IMR-90 (cell line): Measurements from ENCODE around the gene TMEM259. TPM values are rescaled to one million over a fixed set of nuclear protein-coding genes. Genes with fewer than 3 reads are reported as not detected.

ENCODE experiments used
- ATAC-seq: fragments of 200-7000 bp; cut with Tn5 transposase; 2 replicates; pipeline ENCODE4 v1.9.1; 2020; ENCODE audit warnings: low read depth, mild to moderate bottlenecking, moderate library complexity
- BruUV-seq: library from RNA; stranded (reverse); fragments of 400-500 nt; replicated peaks from 2 replicates; lab custom pipeline; 2021; lab: Mats Ljungman, UMichigan
- CTCF ChIA-PET: fragments of 300-600 bp; formaldehyde crosslinking; extraction: SDS; loops from one replicate; lab custom pipeline; 2021; ENCODE audit warnings: antibody characterized with exemption; lab: Yijun Ruan, JAX
- POLR2A ChIA-PET: fragments of 300-600 bp; sonication (Branson Sonifier 250); formaldehyde crosslinking; loops from one replicate; lab custom pipeline; 2022; ENCODE audit warnings: antibody characterized with exemption; ENCODE audit not compliant: unreplicated experiment; lab: Charles Lee
- DNase-seq: peaks from one replicate; pipeline ENCODE4 v3.0.0; 2013
- H2AFZ ChIP-seq: replicated peaks from 2 replicates; pipeline ENCODE3; 2013; ENCODE audit warnings: low read length, mild to moderate bottlenecking; ENCODE audit not compliant: poor library complexity
- H2AK5ac ChIP-seq: 2 replicates; pipeline ENCODE4 v1.6.1; 2013; ENCODE audit warnings: low read depth, low read length, inconsistent platforms
- H2AK9ac ChIP-seq: replicated peaks from 2 replicates; pipeline ENCODE3; 2013; ENCODE audit warnings: mild to moderate bottlenecking, low read depth, low read length, moderate library complexity; ENCODE audit not compliant: poor library complexity
- H2BK120ac ChIP-seq: 2 replicates; pipeline ENCODE4 v1.6.1; 2013; ENCODE audit warnings: low read depth, low read length, inconsistent platforms
- H2BK15ac ChIP-seq: 3 replicates; pipeline ENCODE4 v1.6.1; 2013; ENCODE audit warnings: low read depth, low read length, inconsistent platforms
- H2BK20ac ChIP-seq: 2 replicates; pipeline ENCODE4 v1.6.1; 2013; ENCODE audit warnings: low read depth, mild to moderate bottlenecking, inconsistent platforms, low read length, moderate library complexity
- H2BK5ac ChIP-seq: 2 replicates; pipeline ENCODE4 v1.6.1; 2013; ENCODE audit warnings: mild to moderate bottlenecking, low read depth, low read length, inconsistent platforms; ENCODE audit not compliant: poor library complexity, severe bottlenecking
- H3K14ac ChIP-seq: replicated peaks from 2 replicates; pipeline ENCODE4 v1.6.1; 2013; ENCODE audit warnings: low read depth, low read length, inconsistent platforms
- H3K18ac ChIP-seq: 2 replicates; pipeline ENCODE4 v1.6.1; 2013; ENCODE audit warnings: low read depth, low read length, control low read depth
- H3K23ac ChIP-seq: 2 replicates; pipeline ENCODE4 v1.6.1; 2013; ENCODE audit warnings: low read depth, low read length, inconsistent platforms
- H3K27ac ChIP-seq: 2 replicates; pipeline ENCODE4 v1.5.1; 2013; ENCODE audit warnings: mild to moderate bottlenecking, control low read depth, low read length; ENCODE audit not compliant: insufficient read depth
- H3K27me3 ChIP-seq: 2 replicates; pipeline ENCODE4 v1.6.1; 2013; ENCODE audit warnings: low read length; ENCODE audit not compliant: control insufficient read depth, insufficient read depth
- H3K36me3 ChIP-seq: 2 replicates; pipeline ENCODE4 v1.6.1; 2013; ENCODE audit warnings: low read length, mixed read lengths; ENCODE audit not compliant: control insufficient read depth, insufficient read depth
- H3K4ac ChIP-seq: 2 replicates; pipeline ENCODE4 v1.6.1; 2013; ENCODE audit warnings: low read depth, low read length, inconsistent platforms
- H3K4me1 ChIP-seq: 2 replicates; pipeline ENCODE4 v1.6.1; 2013; ENCODE audit warnings: low read length, mixed read lengths; ENCODE audit not compliant: control insufficient read depth, insufficient read depth
- H3K4me2 ChIP-seq: 2 replicates; pipeline ENCODE4 v1.6.1; 2013; ENCODE audit warnings: low read depth, mild to moderate bottlenecking, control low read depth, low read length, moderate library complexity
- H3K4me3 ChIP-seq: 2 replicates; pipeline ENCODE4 v1.5.1; 2013; ENCODE audit warnings: low read depth, mild to moderate bottlenecking, control low read depth, low read length, moderate library complexity; ENCODE audit not compliant: insufficient read depth
- H3K56ac ChIP-seq: 2 replicates; pipeline ENCODE4 v1.6.1; 2013; ENCODE audit warnings: low read length, inconsistent platforms; ENCODE audit not compliant: insufficient read depth; ENCODE audit errors: extremely low read depth
- H3K79me1 ChIP-seq, 2 experiments: 2 replicates each; pipeline ENCODE4 v1.6.1; 2013; ENCODE audit warnings: low read length in 2 of 2, inconsistent platforms in 1 of 2, low read depth in 1 of 2
- H3K9ac ChIP-seq: 2 replicates; pipeline ENCODE4 v1.6.1; 2013; ENCODE audit warnings: low read depth, low read length, control low read depth
- H3K9me1 ChIP-seq: 2 replicates; pipeline ENCODE4 v1.6.1; 2013; ENCODE audit warnings: low read length, inconsistent platforms; ENCODE audit not compliant: insufficient read depth
- H3K9me3 ChIP-seq: 2 replicates; pipeline ENCODE4 v1.6.1; 2013; ENCODE audit warnings: low read length; ENCODE audit not compliant: control insufficient read depth, insufficient read depth
- H4K20me1 ChIP-seq: 2 replicates; pipeline ENCODE4 v1.6.1; 2013; ENCODE audit warnings: low read length, inconsistent platforms; ENCODE audit not compliant: insufficient read depth
- H4K5ac ChIP-seq: 2 replicates; pipeline ENCODE4 v1.6.1; 2013; ENCODE audit warnings: mild to moderate bottlenecking, low read depth, low read length, control low read depth
- H4K8ac ChIP-seq, 2 experiments: 2 replicates each; pipeline ENCODE4 v1.6.1; 2013; ENCODE audit warnings: low read depth in 2 of 2, low read length in 2 of 2, control low read depth in 1 of 2, inconsistent platforms in 1 of 2
- H4K91ac ChIP-seq: 2 replicates; pipeline ENCODE4 v1.6.1; 2013; ENCODE audit warnings: low read depth, low read length, inconsistent platforms; ENCODE audit not compliant: insufficient read depth
- BHLHE40 ChIP-seq: fragments of 150-350 bp; IDR thresholded peaks from 2 replicates; pipeline ENCODE4 v1.6.1; 2016; ENCODE audit warnings: mild to moderate bottlenecking, low read depth, low read length
- MAZ ChIP-seq: IDR thresholded peaks from 2 replicates; pipeline ENCODE4 v1.6.1; 2012; ENCODE audit warnings: low read depth, mild to moderate bottlenecking, low read length, improper control_type of control experiment, moderate library complexity, borderline replicate concordance
- WGBS, 2 experiments: methylation state at CpG; one replicate each; pipeline versions ENCODE4 v1.1.5 to v1.1.7; 2013; ENCODE audit warnings: missing lambda C conversion rate in 2 of 2; ENCODE audit not compliant: insufficient read length in 1 of 2; ENCODE audit errors: extremely low coverage in 2 of 2; 5-methylcytosine and 5-hydroxymethylcytosine counted together
- dilution Hi-C: fragments of 300-500 bp; cut with HindIII; formaldehyde crosslinking; loops from one replicate; pipeline ENCODE4 v1.14.3; 2018; ENCODE audit warnings: low sequenced_read_pairs; ENCODE audit not compliant: unreplicated experiment
- in situ Hi-C: fragments of 300-500 bp; cut with MboI; formaldehyde crosslinking; loops from 3 replicates; pipeline ENCODE4 v1.14.3; 2019; ENCODE audit warnings: low sequenced_read_pairs, inconsistent platforms, mixed read lengths
- intact Hi-C: fragments of 100-400 bp; cut with micrococcal nuclease; formaldehyde crosslinking; loops from 2 replicates; pipeline ENCODE4 v1.10.0; 2022
- polyA plus RNA-seq, 3 experiments: library from polyadenylated mRNA; depleted of rRNA; stranded (reverse); fragments of >200 nt; gene quantifications; 2 replicates each; pipeline ENCODE4 v1.2.3, GENCODE V29; 2012; ENCODE audit warnings: low replicate concordance in 1 of 3
- total RNA-seq: library from RNA; depleted of rRNA; stranded (reverse); fragments of >200 nt; gene quantifications from 2 replicates; pipeline ENCODE4 v1.2.3, GENCODE V29; 2012

Gene TMEM259
- total and polyA plus RNA-seq, 2 of the 4 experiments (the other 2 are of a cell fraction): 22.6 to 153 TPM

- ATAC-seq (no peak), DNase-seq (no peak)
- POLR2A ChIA-PET: interaction anchor here (0.7 kb wide), 1 partner anchor 9 kb away, joined by 3 read pairs; no protein-coding TSS in a partner anchor
- H2BK20ac ChIP-seq: no peak overlapping the region
- H2AK9ac ChIP-seq: peak overlapping the region; percentile 95
- peaks cover 57% of the 10 kb centered on the region for H4K20me1 ChIP-seq
- no peaks in the 10 kb centered on the region for H3K27me3 ChIP-seq
- H3K4me3 ChIP-seq: peak overlapping the region; percentile 66
- peaks cover 0 to 46% of the 10 kb centered on the region in 2 experiments; a peak in 2 of 4 replicates for H3K79me1 ChIP-seq
- peak overlapping the region; percentile 78 for H3K4ac ChIP-seq
- TF ChIP-seq MAZ (peak; percentile 14; the same call in 1 of the 2 replicates), BHLHE40 (no peak)
- in situ Hi-C loops: no loop called here
- peak overlapping the region; percentile 87 for H3K14ac ChIP-seq
- no peak overlapping the region; the same call in 1 of the 2 replicates for H4K5ac ChIP-seq
- peak overlapping the region; percentile 57 for H4K91ac ChIP-seq
- peak overlapping the region; percentile 98 for H3K4me2 ChIP-seq
- H3K9me1 ChIP-seq: peaks cover 9% of the 10 kb centered on the region; the same call in 1 of the 2 replicates
- no peak overlapping the region; the same call in 1 of the 2 replicates for H2BK120ac ChIP-seq
- H3K9me3 ChIP-seq: no peaks in the 10 kb centered on the region
- peak overlapping the region; percentile 31 for H2BK5ac ChIP-seq
- peak overlapping the region; percentile 93 for H3K9ac ChIP-seq
- peak overlapping the region; percentile 65 to 66; a peak in 3 of 4 replicates for H4K8ac ChIP-seq
- H2AK5ac ChIP-seq: peak overlapping the region; percentile 90
- dilution Hi-C loops: no loop called here
- CTCF ChIA-PET: interaction anchor here (0.5 kb wide), 1 partner anchor 175 kb away, joined by 4 read pairs; no protein-coding TSS in a partner anchor
- 1% methylated on average over 37 of the region's 60 CpGs; no CpG with 5 or more reads in 1 of the 2 experiments for WGBS, 2 experiments
- H3K36me3 ChIP-seq: no peaks in the 10 kb centered on the region
- intact Hi-C loops: no loop called here
- peaks cover 33% of the 10 kb centered on the region for H3K4me1 ChIP-seq
- H3K27ac ChIP-seq: peak overlapping the region; percentile 66
- TSS peak; percentile 55 for BruUV-seq
- peak overlapping the region; percentile 69 for H3K56ac ChIP-seq
- no peak overlapping the region for H2BK15ac ChIP-seq
- peak overlapping the region; percentile 84 for H2AFZ ChIP-seq
- no peak overlapping the region for H3K18ac ChIP-seq
- peak overlapping the region; percentile 93 for H3K23ac ChIP-seq
Measured at GRCh38 chr19:1019980-1020867, 699 bp downstream of the TMEM259 start.
